Spleen (tissue), 11 donors: ENCODE results near the gene SMPD2. TPM values are rescaled to one million over a fixed set of nuclear protein-coding genes. Genes with fewer than 3 reads are reported as not detected.

Experiments
- DNase-seq: peaks from one replicate; pipeline ENCODE4 v3.0.0-alpha.2; 2020
- H3K27ac ChIP-seq, 8 donors: fragments of 200-600 bp; sonication (generic) in 7 of 8; 1 replicate in 4 of 8; 2 replicates in 4 of 8; pipeline versions ENCODE4 v1.5.0 to v1.8.0; 2016 to 2021; ENCODE audit warnings: inconsistent platforms in 4 of 8, mild to moderate bottlenecking in 4 of 8, moderate library complexity in 1 of 8
- H3K27me3 ChIP-seq, 7 donors: fragments of 200-600 bp; sonication (generic) in 6 of 7; replicated peaks in 1 of 7; 1 replicate in 4 of 7; 2 replicates in 3 of 7; pipeline versions ENCODE4 v1.5.0 to v1.8.0; 2016 to 2021; ENCODE audit warnings: inconsistent platforms in 3 of 7, mild to moderate bottlenecking in 1 of 7
- H3K36me3 ChIP-seq, 6 donors: fragments of 200-600 bp; sonication (generic) in 5 of 6; 1 replicate in 4 of 6; 2 replicates in 2 of 6; pipeline versions ENCODE4 v1.5.0 to v1.8.0; 2016 to 2021; ENCODE audit warnings: inconsistent platforms in 2 of 6
- H3K4me1 ChIP-seq, 6 donors: fragments of 200-600 bp; sonication (generic) in 5 of 6; 1 replicate in 3 of 6; 2 replicates in 3 of 6; pipeline versions ENCODE4 v1.5.0 to v1.8.0; 2016 to 2021; ENCODE audit warnings: inconsistent platforms in 3 of 6
- H3K4me3 ChIP-seq, 8 donors: fragments of 200-600 bp; sonication (generic) in 7 of 8; 1 replicate in 4 of 8; 2 replicates in 4 of 8; pipeline versions ENCODE4 v1.5.0 to v1.8.0; 2016 to 2021; ENCODE audit warnings: inconsistent platforms in 4 of 8, mild to moderate bottlenecking in 4 of 8, moderate library complexity in 2 of 8
- H3K9me3 ChIP-seq, 8 donors: fragments of 200-600 bp; sonication (generic) in 7 of 8; 1 replicate in 4 of 8; 2 replicates in 4 of 8; pipeline versions ENCODE4 v1.5.0 to v1.8.0; 2016 to 2021; ENCODE audit warnings: inconsistent platforms in 4 of 8
- POLR2A ChIP-seq, 3 donors: fragments of 450-650 bp; IDR thresholded peaks; one replicate each; pipeline ENCODE4 v1.5.1; 2017; ENCODE audit warnings: antibody characterized with exemption in 3 of 3, mild to moderate bottlenecking in 1 of 3
- POLR2AphosphoS5 ChIP-seq, 3 donors: sonication (generic); formaldehyde crosslinking; IDR thresholded peaks; one replicate each; pipeline ENCODE4 v1.5.1; 2017; ENCODE audit warnings: antibody characterized with exemption in 3 of 3
- WGBS, 5 donors: extraction: QIAGEN DNeasy Blood & Tissue Kit in 3 of 5; methylation state at CpG; one replicate each; pipeline versions ENCODE4 v1.1.5 to v1.1.7; 2013 to 2018; 5-methylcytosine and 5-hydroxymethylcytosine counted together
- intact Hi-C: fragments of 100-400 bp; cut with DNase I; formaldehyde crosslinking; loops from one replicate; pipeline ENCODE4 v1.15.0; 2023; ENCODE audit warnings: low total_unique reads
- polyA plus RNA-seq, 3 donors: library from polyadenylated mRNA; stranded (reverse); fragments of 200-250 nt; gene quantifications; one replicate each; pipeline ENCODE4 v1.2.1, GENCODE V29; 2013
- total RNA-seq, 7 donors: library from RNA; depleted of rRNA in 3 of 7; stranded (reverse); fragments of >200 nt in 3 of 7; fragmentation: NEBNext Ultra II Directional in 4 of 7; extraction: Animal tissue kit (Norgen Biotek cat#: 25700) in 4 of 7; gene quantifications; one replicate each; pipeline versions ENCODE4 v1.1.0 to v1.2.1, GENCODE V29; 2016 to 2021
- TF ChIP-seq, protein P1 (sequence below), 11 experiments: fragments of 200-600 bp in 7 of 11; fragments of 450-650 bp in 4 of 11; sonication (generic) in 4 of 11; IDR thresholded peaks in 8 of 11; conservative IDR thresholded peaks in 3 of 11; 1 replicate in 7 of 11; 2 replicates in 4 of 11; pipeline versions ENCODE4 v1.4.0 to v1.8.0; 2016 to 2021; ENCODE audit warnings: antibody characterized with exemption in 11 of 11, inconsistent platforms in 4 of 11, mild to moderate bottlenecking in 1 of 11
- donor health status: healthy with polysubstance abuse.
- donor health status: DM: no; HTN: no; CAD: no; lungs with moderate emphysema.
- donor health status: DM: no; HTN: no; CAD: no.
- donor health status: Bipolar disorder and iron deficiency.
- donor health status: healthy.
- donor health status: DM: no; HTN: no; CAD: no.
- donor health status: DM: yes; HTN: yes; CAD: no.

Gene SMPD2
- total and polyA plus RNA-seq, 10 donors: 11.4 to 21.4 (median 18.9) TPM

DNA sequence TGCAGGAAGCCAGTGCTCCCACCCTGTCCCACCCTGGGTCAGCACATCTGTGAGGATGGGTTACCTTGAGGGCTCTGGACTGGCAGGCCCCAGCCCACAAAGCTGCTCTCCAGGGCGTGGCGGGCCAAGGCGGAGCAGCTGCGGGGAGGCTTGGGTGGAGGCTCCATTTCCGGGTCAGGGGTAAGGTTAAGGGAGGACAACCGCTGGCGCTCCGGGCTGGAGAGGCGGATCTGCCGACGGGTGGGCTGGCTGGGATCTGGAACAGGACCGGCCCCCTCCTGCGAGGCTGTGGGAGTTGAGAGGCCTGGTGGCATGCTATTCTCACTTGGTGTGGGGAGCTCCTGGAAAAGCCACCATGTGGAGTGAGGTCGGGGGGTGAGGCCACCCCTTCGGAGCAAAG lies 5.5 kb downstream of the SMPD2 start:
- H3K36me3 ChIP-seq: peaks cover 0 to 91% (median 42%) of the 10 kb centered on the region in 6 donors
- no peaks in the 10 kb centered on the region for H3K9me3 ChIP-seq
- peaks cover 11 to 69% (median 35%) of the 10 kb centered on the region in 6 donors for H3K4me1 ChIP-seq
- WGBS, 5 donors: 69 to 90% (median 86%) methylated on average over 4 to 15 of the region's 15 CpGs
- TF ChIP-seq, protein P1, sequence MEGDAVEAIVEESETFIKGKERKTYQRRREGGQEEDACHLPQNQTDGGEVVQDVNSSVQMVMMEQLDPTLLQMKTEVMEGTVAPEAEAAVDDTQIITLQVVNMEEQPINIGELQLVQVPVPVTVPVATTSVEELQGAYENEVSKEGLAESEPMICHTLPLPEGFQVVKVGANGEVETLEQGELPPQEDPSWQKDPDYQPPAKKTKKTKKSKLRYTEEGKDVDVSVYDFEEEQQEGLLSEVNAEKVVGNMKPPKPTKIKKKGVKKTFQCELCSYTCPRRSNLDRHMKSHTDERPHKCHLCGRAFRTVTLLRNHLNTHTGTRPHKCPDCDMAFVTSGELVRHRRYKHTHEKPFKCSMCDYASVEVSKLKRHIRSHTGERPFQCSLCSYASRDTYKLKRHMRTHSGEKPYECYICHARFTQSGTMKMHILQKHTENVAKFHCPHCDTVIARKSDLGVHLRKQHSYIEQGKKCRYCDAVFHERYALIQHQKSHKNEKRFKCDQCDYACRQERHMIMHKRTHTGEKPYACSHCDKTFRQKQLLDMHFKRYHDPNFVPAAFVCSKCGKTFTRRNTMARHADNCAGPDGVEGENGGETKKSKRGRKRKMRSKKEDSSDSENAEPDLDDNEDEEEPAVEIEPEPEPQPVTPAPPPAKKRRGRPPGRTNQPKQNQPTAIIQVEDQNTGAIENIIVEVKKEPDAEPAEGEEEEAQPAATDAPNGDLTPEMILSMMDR (IDR thresholded peaks at IDR 0.05 in 8 of 11, conservative IDR thresholded peaks at IDR 0.05 in 3 of 11): no peak
- TF ChIP-seq POLR2AphosphoS5 (IDR thresholded peaks at IDR 0.05): peak in 1 of 3 donors; percentile 59
- intact Hi-C loops: loop anchor here (10.0 kb wide), 1 partner anchor 61 kb away; the partner anchor contains the start of gene CD164
- H3K27ac ChIP-seq: no peak overlapping the region
- no peak overlapping the region for H3K4me3 ChIP-seq
- H3K27me3 ChIP-seq: peaks cover 0 to 3% (median 0%) of the 10 kb centered on the region in 7 donors
- DNase-seq: peak; percentile 81

DNA sequence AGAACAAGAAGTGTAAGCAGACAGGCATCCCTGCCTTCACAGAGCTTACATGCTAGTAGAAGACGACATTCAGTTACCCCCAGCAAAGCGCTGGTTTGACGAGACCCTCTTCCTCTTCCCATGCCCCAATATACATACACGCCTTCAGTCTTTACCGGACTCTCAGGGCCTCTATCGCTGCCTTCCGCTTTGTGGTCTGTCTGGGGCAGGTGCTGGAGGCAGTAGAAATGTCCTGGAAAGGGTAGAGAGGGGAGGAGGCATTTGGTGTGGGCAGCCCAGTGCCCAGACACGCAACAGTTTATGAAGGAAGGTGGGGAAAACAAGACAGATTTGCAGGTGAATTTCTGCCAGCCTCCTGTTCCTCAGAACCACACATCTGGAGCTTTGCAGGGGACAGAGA lies 6.0 kb downstream of the SMPD2 start:
- intact Hi-C loops: loop anchor here (10.0 kb wide), 1 partner anchor 62 kb away; the partner anchor contains the start of gene CD164
- no peak overlapping the region for H3K27ac ChIP-seq
- H3K36me3 ChIP-seq: peaks cover 0 to 96% (median 42%) of the 10 kb centered on the region in 6 donors

DNA sequence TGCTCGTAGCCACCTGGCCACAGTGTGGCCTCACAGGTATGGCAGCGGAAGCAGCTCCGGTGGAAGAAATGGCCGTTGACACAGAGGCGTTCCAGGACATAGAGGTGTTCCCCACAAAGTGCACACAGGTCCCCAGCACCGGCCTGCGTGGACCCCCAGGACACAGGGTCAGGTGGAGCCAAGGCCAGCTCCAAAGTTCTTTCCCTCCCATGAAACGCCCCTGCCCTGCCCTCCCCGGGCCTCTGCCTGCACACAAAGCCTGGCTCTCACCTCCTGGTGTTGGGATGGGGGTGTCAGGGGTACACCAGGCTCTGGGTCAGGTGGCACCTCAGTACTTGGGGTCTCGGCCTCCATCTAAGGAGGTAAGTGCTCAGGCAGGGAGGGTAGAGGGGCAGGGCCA lies 6.6 kb downstream of the SMPD2 start:
- Histone ChIP-seq H3K9me3 (no peaks in the 10 kb centered on the region), H3K36me3 (peaks cover 0 to 100% (median 43%) of the 10 kb centered on the region in 6 donors), H3K4me3 (no peak overlapping the region), H3K27ac (peak overlapping the region in 2 of 8 donors; percentile 14 to 59), H3K27me3 (peaks cover 0 to 3% (median 0%) of the 10 kb centered on the region in 7 donors), H3K4me1 (peaks cover 6 to 69% (median 30%) of the 10 kb centered on the region in 6 donors)
- TF ChIP-seq POLR2A (IDR thresholded peaks at IDR 0.05) (no peak), POLR2AphosphoS5 (IDR thresholded peaks at IDR 0.05) (no peak)
- TF ChIP-seq, protein P1 (IDR thresholded peaks at IDR 0.05 in 8 of 11, conservative IDR thresholded peaks at IDR 0.05 in 3 of 11): no peak
- DNase-seq: no peak
- intact Hi-C loops: loop anchor here (10.0 kb wide), 1 partner anchor 62 kb away; the partner anchor contains the start of gene CD164
- 83 to 94% (median 89%) methylated on average over 10 of the region's 10 CpGs for WGBS, 5 donors

More for the DNA sequence above, 6.0 kb downstream of the SMPD2 start:
- Histone ChIP-seq H3K9me3 (no peaks in the 10 kb centered on the region), H3K4me1 (peaks cover 9 to 69% (median 31%) of the 10 kb centered on the region in 6 donors), H3K27me3 (peaks cover 0 to 3% (median 0%) of the 10 kb centered on the region in 7 donors), H3K4me3 (no peak overlapping the region)
- DNase-seq: no peak
- TF ChIP-seq POLR2A (IDR thresholded peaks at IDR 0.05): no peak
- TF ChIP-seq, protein P1 (IDR thresholded peaks at IDR 0.05 in 8 of 11, conservative IDR thresholded peaks at IDR 0.05 in 3 of 11): no peak
- no peak for TF ChIP-seq POLR2AphosphoS5 (IDR thresholded peaks at IDR 0.05)
- WGBS, 5 donors: 75 to 90% (median 85%) methylated on average over 8 of the region's 8 CpGs

DNA sequence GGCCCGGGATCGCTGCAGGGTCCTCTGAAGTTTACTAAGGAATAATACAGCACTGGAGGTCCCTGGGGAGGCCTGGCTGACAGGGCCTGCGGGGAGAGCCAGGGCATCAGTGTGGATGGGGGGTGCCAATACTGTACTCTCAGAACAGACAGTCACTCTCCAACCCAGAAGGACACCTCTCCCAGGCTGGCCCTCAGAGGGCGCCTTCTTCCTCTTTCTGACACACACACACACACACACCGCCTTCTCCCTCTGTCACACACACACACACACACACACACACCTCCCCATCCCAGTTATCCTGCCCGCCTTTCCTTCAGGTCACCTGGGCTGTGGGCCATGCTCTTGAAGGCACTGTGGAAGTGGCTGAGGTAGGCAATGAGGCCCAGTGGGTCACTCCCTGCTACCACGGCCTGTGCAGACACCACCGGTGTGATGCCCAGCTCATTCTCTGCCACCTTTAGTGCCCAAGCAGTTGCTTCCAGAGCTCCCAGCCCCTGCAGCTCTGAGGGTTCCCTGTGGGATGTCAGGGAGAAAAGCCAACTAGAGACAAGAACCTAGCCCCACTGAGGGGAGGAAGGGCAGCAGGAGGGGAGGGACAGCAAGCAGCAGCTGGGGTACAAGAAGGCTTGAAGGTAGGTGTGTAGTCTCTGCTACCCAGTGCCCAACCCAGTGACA lies 7.5 kb downstream of the SMPD2 start:
- Histone ChIP-seq H3K4me3 (no peak overlapping the region), H3K27ac (peak overlapping the region in 3 of 8 donors; percentile 59 to 84 (median 60)), H3K36me3 (peaks cover 0 to 100% (median 44%) of the 10 kb centered on the region in 6 donors), H3K4me1 (peaks cover 8 to 69% (median 34%) of the 10 kb centered on the region in 6 donors), H3K9me3 (no peaks in the 10 kb centered on the region), H3K27me3 (peaks cover 0 to 3% (median 0%) of the 10 kb centered on the region in 7 donors)
- intact Hi-C loops: loop anchor here (10.0 kb wide), 1 partner anchor 63 kb away; the partner anchor contains the start of gene CD164
- WGBS, 5 donors: 82 to 89% (median 86%) methylated on average over 7 to 8 of the region's 8 CpGs
- no peak for DNase-seq
- TF ChIP-seq POLR2A (IDR thresholded peaks at IDR 0.05) (no peak), POLR2AphosphoS5 (IDR thresholded peaks at IDR 0.05) (peak in 2 of 3 donors; percentile 8 to 16)
- TF ChIP-seq, protein P1 (IDR thresholded peaks at IDR 0.05 in 8 of 11, conservative IDR thresholded peaks at IDR 0.05 in 3 of 11): no peak
